Esophagus squamous epithelium (tissue), 5 donors: ENCODE data around the gene TGM3. TPM values are rescaled to one million over a fixed set of nuclear protein-coding genes. Genes with fewer than 3 reads are reported as not detected.

Source experiments
- DNase-seq: peaks from one replicate; lab custom pipeline; 2025; lab: John Stamatoyannopoulos, UW
- H3K27ac ChIP-seq, 4 donors: fragments of 200-600 bp; sonication (generic); one replicate each; pipeline ENCODE4 v1.5.1; 2016 to 2019; ENCODE audit warnings: mild to moderate bottlenecking in 1 of 4
- H3K27me3 ChIP-seq, 4 donors: fragments of 200-600 bp; sonication (generic); 1 replicate in 3 of 4; 2 replicates in 1 of 4; pipeline versions ENCODE4 v1.5.1 to v1.6.0; 2017 to 2021; ENCODE audit warnings: antibody characterized with exemption in 1 of 4
- H3K36me3 ChIP-seq, 3 donors: fragments of 200-600 bp; sonication (generic); one replicate each; pipeline ENCODE4 v1.5.1; 2016 to 2019
- H3K4me1 ChIP-seq, 3 donors: fragments of 200-600 bp; sonication (generic); one replicate each; pipeline ENCODE4 v1.5.1; 2017 to 2019
- H3K4me3 ChIP-seq, 4 donors: fragments of 200-600 bp; sonication (generic); 1 replicate in 3 of 4; 2 replicates in 1 of 4; pipeline ENCODE4 v1.5.1; 2016 to 2019; ENCODE audit warnings: mild to moderate bottlenecking in 2 of 4, moderate library complexity in 1 of 4
- H3K9me3 ChIP-seq, 3 donors: fragments of 200-600 bp; sonication (generic); one replicate each; pipeline ENCODE4 v1.5.1; 2016 to 2019
- POLR2A ChIP-seq, 4 donors: fragments of 450-650 bp; IDR thresholded peaks; one replicate each; pipeline ENCODE4 v1.6.1; 2017; ENCODE audit warnings: antibody characterized with exemption in 4 of 4, mild to moderate bottlenecking in 4 of 4, moderate library complexity in 3 of 4
- WGBS, 2 donors: methylation state at CpG; one replicate each; pipeline ENCODE4 v1.1.5; 2018; 5-methylcytosine and 5-hydroxymethylcytosine counted together
- intact Hi-C: fragments of 100-400 bp; cut with DNase I; formaldehyde crosslinking; loops from one replicate; pipeline ENCODE4 v1.15.0; 2022
- total RNA-seq, 4 donors: library from RNA; depleted of rRNA; stranded (reverse); fragments of >200 nt; gene quantifications; one replicate each; pipeline ENCODE4 v1.1.0, GENCODE V29; 2016
- TF ChIP-seq, protein P1 (sequence below), 6 experiments: fragments of 450-650 bp in 4 of 6; fragments of 200-600 bp in 2 of 6; sonication (generic) in 2 of 6; IDR thresholded peaks; one replicate each; pipeline ENCODE4 v1.5.1; 2016 to 2019; ENCODE audit warnings: antibody characterized with exemption in 6 of 6, mild to moderate bottlenecking in 4 of 6, moderate library complexity in 4 of 6
- donor health status: DM: yes; HTN: yes; CAD: no.

Gene TGM3
- total RNA-seq, 4 donors from 2014 or later, result 626 to 2,995 (median 1,370) TPM

DNA sequence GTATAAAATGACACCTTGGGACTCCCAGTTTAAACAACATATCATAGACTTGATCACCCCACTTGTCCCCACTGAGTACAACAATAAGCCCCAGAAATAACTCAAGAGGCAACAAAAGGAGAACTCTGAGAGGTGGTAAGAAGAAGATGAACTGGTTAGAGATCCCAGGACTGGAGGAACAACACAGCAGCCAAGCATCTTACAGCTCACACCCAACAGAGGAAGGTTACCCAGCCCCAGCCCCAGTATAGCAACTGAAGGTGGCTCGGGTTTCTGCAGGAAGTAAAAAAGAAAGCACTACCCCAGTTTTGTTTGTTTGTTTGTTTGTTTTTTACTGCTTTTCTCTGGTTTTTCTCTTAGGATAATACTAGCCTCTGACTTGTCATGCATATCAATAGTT is 67.8 kb downstream of the TGM3 start:
- H3K9me3 ChIP-seq, result peaks cover 0 to 28% (median 0%) of the 10 kb centered on the region in 3 donors
- peak overlapping the region in 1 of 4 donors; percentile 53 for H3K27ac ChIP-seq
- H3K36me3 ChIP-seq, result no peaks in the 10 kb centered on the region
- no peak for DNase-seq
- TF ChIP-seq POLR2A (IDR thresholded peaks at IDR 0.05), result no peak
- WGBS, 2 donors, result 15 to 30% methylated on average over 1 of the region's 1 CpG
- intact Hi-C loops, result no loop called here
- peaks cover 0 to 9% (median 0%) of the 10 kb centered on the region in 3 donors for H3K4me1 ChIP-seq
- H3K4me3 ChIP-seq, result no peak overlapping the region
- H3K27me3 ChIP-seq, result peaks cover 0 to 5% (median 0%) of the 10 kb centered on the region in 4 donors

GRCh38 chr20:2364044-2364443 is 68.2 kb downstream of the TGM3 start:
- no peaks in the 10 kb centered on the region for H3K36me3 ChIP-seq
- H3K27me3 ChIP-seq, result peaks cover 0 to 5% (median 0%) of the 10 kb centered on the region in 4 donors
- peaks cover 0 to 9% (median 0%) of the 10 kb centered on the region in 3 donors for H3K4me1 ChIP-seq
- TF ChIP-seq, protein P1, sequence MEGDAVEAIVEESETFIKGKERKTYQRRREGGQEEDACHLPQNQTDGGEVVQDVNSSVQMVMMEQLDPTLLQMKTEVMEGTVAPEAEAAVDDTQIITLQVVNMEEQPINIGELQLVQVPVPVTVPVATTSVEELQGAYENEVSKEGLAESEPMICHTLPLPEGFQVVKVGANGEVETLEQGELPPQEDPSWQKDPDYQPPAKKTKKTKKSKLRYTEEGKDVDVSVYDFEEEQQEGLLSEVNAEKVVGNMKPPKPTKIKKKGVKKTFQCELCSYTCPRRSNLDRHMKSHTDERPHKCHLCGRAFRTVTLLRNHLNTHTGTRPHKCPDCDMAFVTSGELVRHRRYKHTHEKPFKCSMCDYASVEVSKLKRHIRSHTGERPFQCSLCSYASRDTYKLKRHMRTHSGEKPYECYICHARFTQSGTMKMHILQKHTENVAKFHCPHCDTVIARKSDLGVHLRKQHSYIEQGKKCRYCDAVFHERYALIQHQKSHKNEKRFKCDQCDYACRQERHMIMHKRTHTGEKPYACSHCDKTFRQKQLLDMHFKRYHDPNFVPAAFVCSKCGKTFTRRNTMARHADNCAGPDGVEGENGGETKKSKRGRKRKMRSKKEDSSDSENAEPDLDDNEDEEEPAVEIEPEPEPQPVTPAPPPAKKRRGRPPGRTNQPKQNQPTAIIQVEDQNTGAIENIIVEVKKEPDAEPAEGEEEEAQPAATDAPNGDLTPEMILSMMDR (IDR thresholded peaks at IDR 0.05), result no peak
- no peak for TF ChIP-seq POLR2A (IDR thresholded peaks at IDR 0.05)
- intact Hi-C loops, result no loop called here
- H3K9me3 ChIP-seq, result peaks cover 0 to 32% (median 0%) of the 10 kb centered on the region in 3 donors
- WGBS, 2 donors, result 27% methylated on average over 4 of the region's 4 CpGs
- DNase-seq, result no peak
- peak overlapping the region in 1 of 4 donors; percentile 53 for H3K27ac ChIP-seq
- H3K4me3 ChIP-seq, result no peak overlapping the region

- 95 to 97% methylated on average over 2 of the region's 2 CpGs for WGBS, 2 donors
- intact Hi-C loops, result no loop called here
- Histone ChIP-seq H3K4me3 (no peak overlapping the region), H3K4me1 (peaks cover 0 to 9% (median 0%) of the 10 kb centered on the region in 3 donors), H3K27me3 (peaks cover 0 to 14% (median 0%) of the 10 kb centered on the region in 4 donors), H3K9me3 (peaks cover 0 to 28% (median 0%) of the 10 kb centered on the region in 3 donors), H3K27ac (no peak overlapping the region), H3K36me3 (no peaks in the 10 kb centered on the region)
- no peak for DNase-seq
- TF ChIP-seq, protein P1 (IDR thresholded peaks at IDR 0.05), result no peak
- no peak for TF ChIP-seq POLR2A (IDR thresholded peaks at IDR 0.05)
Observed at GRCh38 chr20:2365091-2365490, 69.3 kb downstream of the TGM3 start.

DNA sequence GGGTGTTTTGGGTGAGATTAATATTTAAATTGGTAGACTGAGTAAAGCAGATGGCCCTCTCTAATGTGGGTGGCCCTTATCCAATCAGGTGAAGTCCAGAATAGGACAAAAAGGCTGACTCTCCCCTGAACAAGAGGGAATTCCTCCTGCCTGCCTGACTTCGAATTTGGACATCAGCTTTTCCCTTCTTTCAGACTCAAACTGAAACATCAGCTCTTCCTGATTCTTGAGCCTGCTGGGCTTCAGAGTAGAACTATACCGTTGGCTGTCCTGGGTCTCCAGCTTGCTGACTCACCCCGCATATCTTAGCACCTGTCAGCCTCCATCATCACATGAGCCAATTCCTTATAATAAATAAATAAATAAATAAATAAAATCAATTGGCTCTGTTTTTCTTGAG is 69.9 kb downstream of the TGM3 start:
- intact Hi-C loops, result no loop called here

DNA sequence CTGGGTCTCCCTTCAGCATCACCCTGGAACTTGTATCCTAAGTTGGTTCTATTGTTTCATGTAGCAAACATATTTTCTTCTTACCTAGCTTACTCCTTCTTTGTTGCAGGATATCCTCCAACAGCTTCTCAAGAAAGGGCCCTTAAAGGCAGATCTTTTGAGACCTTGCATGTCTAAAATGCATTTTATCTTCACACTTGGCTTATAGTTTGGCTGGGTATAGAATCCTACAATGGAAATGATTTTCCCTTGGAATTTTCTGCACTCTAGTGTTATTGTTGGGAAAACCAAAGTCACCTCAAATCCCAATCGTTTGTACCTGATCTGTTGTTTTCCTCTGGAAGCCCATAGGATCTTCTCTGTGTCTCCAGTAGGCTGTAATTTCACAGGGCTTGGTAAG is 72.8 kb downstream of the TGM3 start:
- intact Hi-C loops, result no loop called here
- H3K9me3 ChIP-seq, result peaks cover 0 to 8% (median 0%) of the 10 kb centered on the region in 3 donors
- no peak overlapping the region for H3K4me3 ChIP-seq
- no peak overlapping the region for H3K27ac ChIP-seq
- H3K4me1 ChIP-seq, result peaks cover 0 to 5% (median 0%) of the 10 kb centered on the region in 3 donors
- TF ChIP-seq POLR2A (IDR thresholded peaks at IDR 0.05), result no peak
- TF ChIP-seq, protein P1 (IDR thresholded peaks at IDR 0.05), result no peak
- H3K36me3 ChIP-seq, result no peaks in the 10 kb centered on the region
- H3K27me3 ChIP-seq, result peaks cover 0 to 31% (median 0%) of the 10 kb centered on the region in 4 donors
- WGBS, 2 donors, result 28 to 50% methylated on average over 1 of the region's 1 CpG
- DNase-seq, result no peak

More for the DNA sequence above, 69.9 kb downstream of the TGM3 start:
- Histone ChIP-seq H3K27ac (no peak overlapping the region), H3K4me3 (no peak overlapping the region), H3K36me3 (no peaks in the 10 kb centered on the region), H3K4me1 (peaks cover 0 to 9% (median 0%) of the 10 kb centered on the region in 3 donors), H3K9me3 (peaks cover 0 to 22% (median 0%) of the 10 kb centered on the region in 3 donors), H3K27me3 (peaks cover 0 to 17% (median 0%) of the 10 kb centered on the region in 4 donors)
- no peak for DNase-seq
- 62 to 64% methylated on average over 3 of the region's 3 CpGs for WGBS, 2 donors
- TF ChIP-seq, protein P1 (IDR thresholded peaks at IDR 0.05), result no peak
- TF ChIP-seq POLR2A (IDR thresholded peaks at IDR 0.05), result no peak
